Tibial nerve (tissue), 4 donors: Measurements from ENCODE around the gene RALA. TPM values are rescaled to one million over a fixed set of nuclear protein-coding genes. Genes with fewer than 3 reads are reported as not detected.
A peak's percentile ranks its signal among the peaks of the same experiment; 100 is the strongest.

Experiments
- DNase-seq, 2 donors: peaks; one replicate each; pipeline ENCODE4 v3.0.0-alpha.2; 2019; ENCODE audit warnings: low spot score in 2 of 2
- H3K27ac ChIP-seq, 4 donors: fragments of 200-600 bp; sonication (generic) in 3 of 4; one replicate each; pipeline ENCODE4 v1.5.1; 2017 to 2019; ENCODE audit warnings: mild to moderate bottlenecking in 1 of 4
- H3K27me3 ChIP-seq, 2 donors: fragments of 200-600 bp; sonication (generic) in 1 of 2; one replicate each; pipeline versions ENCODE4 v1.5.1 to v1.6.0; 2017 to 2019
- H3K36me3 ChIP-seq, 3 donors: fragments of 200-600 bp; sonication (generic); one replicate each; pipeline ENCODE4 v1.5.1; 2018 to 2019
- H3K4me1 ChIP-seq, 4 donors: fragments of 200-600 bp; sonication (generic) in 3 of 4; one replicate each; pipeline ENCODE4 v1.5.1; 2017 to 2019
- H3K4me3 ChIP-seq, 4 donors: fragments of 200-600 bp; sonication (generic) in 3 of 4; one replicate each; pipeline ENCODE4 v1.5.1; 2017 to 2019; ENCODE audit warnings: mild to moderate bottlenecking in 1 of 4, moderate library complexity in 1 of 4
- H3K9me3 ChIP-seq, 4 donors: fragments of 200-600 bp; sonication (generic) in 3 of 4; one replicate each; pipeline ENCODE4 v1.5.1; 2017 to 2019
- CTCF ChIP-seq, 5 experiments: fragments of 200-600 bp in 3 of 5; fragments of 450-650 bp in 2 of 5; sonication (generic) in 3 of 5; IDR thresholded peaks; one replicate each; pipeline ENCODE4 v1.5.1; 2016 to 2019; ENCODE audit warnings: antibody characterized with exemption in 5 of 5, mild to moderate bottlenecking in 3 of 5, moderate library complexity in 2 of 5
- EP300 ChIP-seq, 2 donors: sonication (generic); formaldehyde crosslinking; IDR thresholded peaks; one replicate each; pipeline ENCODE4 v1.6.1; 2017; ENCODE audit warnings: antibody characterized with exemption in 2 of 2, mild to moderate bottlenecking in 1 of 2
- POLR2A ChIP-seq, 2 donors: fragments of 450-650 bp; IDR thresholded peaks; one replicate each; pipeline ENCODE4 v1.6.1; 2017; ENCODE audit warnings: antibody characterized with exemption in 2 of 2, mild to moderate bottlenecking in 2 of 2, moderate library complexity in 2 of 2
- WGBS, 2 donors: methylation state at CpG; one replicate each; pipeline ENCODE4 v1.1.5; 2018; 5-methylcytosine and 5-hydroxymethylcytosine counted together
- total RNA-seq, 4 donors: library from RNA; depleted of rRNA; stranded (reverse); fragments of >200 nt; gene quantifications; one replicate each; pipeline ENCODE4 v1.1.0, GENCODE V29; 2016

Gene RALA
- total RNA-seq, 4 donors from 2014 or later, result 16.7 to 38.2 (median 23.9) TPM

- H3K27ac ChIP-seq, result peak overlapping the region in 2 of 4 donors; percentile 72 to 79
- H3K27me3 ChIP-seq, result peaks cover 0 to 3% of the 10 kb centered on the region in 2 donors
- TF ChIP-seq EP300 (IDR thresholded peaks at IDR 0.05) (no peak), CTCF (IDR thresholded peaks at IDR 0.05) (no peak), POLR2A (IDR thresholded peaks at IDR 0.05) (no peak)
- DNase-seq, result no peak
- H3K4me3 ChIP-seq, result peak overlapping the region; percentile 0 to 48 (median 28)
- H3K9me3 ChIP-seq, result no peaks in the 10 kb centered on the region
- no peaks in the 10 kb centered on the region for H3K36me3 ChIP-seq
- peaks cover 0 to 14% (median 6%) of the 10 kb centered on the region in 4 donors for H3K4me1 ChIP-seq
- 73 to 84% methylated on average over 5 of the region's 5 CpGs for WGBS, 2 donors
Measured at GRCh38 chr7:39609935-39610263, 13.5 kb upstream of the RALA start.

GRCh38 chr7:39613577-39613976 is 9.8 kb upstream of the RALA start:
- DNase-seq, result no peak
- no peaks in the 10 kb centered on the region for H3K9me3 ChIP-seq
- no peak overlapping the region for H3K27ac ChIP-seq
- H3K4me3 ChIP-seq, result no peak overlapping the region
- WGBS, 2 donors, result 80 to 86% methylated on average over 4 of the region's 4 CpGs
- no peaks in the 10 kb centered on the region for H3K27me3 ChIP-seq
- peaks cover 0 to 13% (median 6%) of the 10 kb centered on the region in 4 donors for H3K4me1 ChIP-seq
- H3K36me3 ChIP-seq, result no peaks in the 10 kb centered on the region
- TF ChIP-seq CTCF (IDR thresholded peaks at IDR 0.05) (no peak), EP300 (IDR thresholded peaks at IDR 0.05) (no peak), POLR2A (IDR thresholded peaks at IDR 0.05) (no peak)

- DNase-seq, result no peak
- Histone ChIP-seq H3K27me3 (no peaks in the 10 kb centered on the region), H3K4me3 (no peak overlapping the region), H3K36me3 (no peaks in the 10 kb centered on the region), H3K4me1 (peaks cover 0 to 7% (median 5%) of the 10 kb centered on the region in 4 donors), H3K27ac (no peak overlapping the region), H3K9me3 (no peaks in the 10 kb centered on the region)
- WGBS, 2 donors, result 85 to 91% methylated on average over 2 of the region's 2 CpGs
- TF ChIP-seq EP300 (IDR thresholded peaks at IDR 0.05) (no peak), POLR2A (IDR thresholded peaks at IDR 0.05) (no peak), CTCF (IDR thresholded peaks at IDR 0.05) (no peak)
Measured at GRCh38 chr7:39614299-39614698, 9.1 kb upstream of the RALA start.

GRCh38 chr7:39615350-39615975 is 7.9 kb upstream of the RALA start:
- TF ChIP-seq CTCF (IDR thresholded peaks at IDR 0.05) (no peak), POLR2A (IDR thresholded peaks at IDR 0.05) (no peak), EP300 (IDR thresholded peaks at IDR 0.05) (no peak)
- DNase-seq, result no peak
- 79 to 80% methylated on average over 1 of the region's 1 CpG for whole genome bisulfite sequencing, 2 donors

GRCh38 chr7:39616138-39616537 is 7.2 kb upstream of the RALA start:
- H3K4me1 ChIP-seq, result no peaks in the 10 kb centered on the region
- TF ChIP-seq EP300 (IDR thresholded peaks at IDR 0.05), result no peak
- no peak for TF ChIP-seq POLR2A (IDR thresholded peaks at IDR 0.05)
- TF ChIP-seq CTCF (IDR thresholded peaks at IDR 0.05), result no peak

More at GRCh38 chr7:39615350-39615975, 7.9 kb upstream of the RALA start:
- Histone ChIP-seq H3K4me1 (no peaks in the 10 kb centered on the region), H3K36me3 (no peaks in the 10 kb centered on the region), H3K27me3 (no peaks in the 10 kb centered on the region), H3K4me3 (no peak overlapping the region), H3K9me3 (no peaks in the 10 kb centered on the region), H3K27ac (no peak overlapping the region)

More at GRCh38 chr7:39616138-39616537, 7.2 kb upstream of the RALA start:
- no peaks in the 10 kb centered on the region for H3K27me3 ChIP-seq
- no peak overlapping the region for H3K27ac ChIP-seq
- WGBS, 2 donors, result 53 to 68% methylated on average over 1 of the region's 1 CpG
- no peak overlapping the region for H3K4me3 ChIP-seq
- H3K9me3 ChIP-seq, result no peaks in the 10 kb centered on the region
- no peaks in the 10 kb centered on the region for H3K36me3 ChIP-seq
- no peak for DNase-seq
